ENCODE measurements around the gene CCDC85A. TPM values are rescaled to one million over a fixed set of nuclear protein-coding genes. Genes with fewer than 3 reads are reported as not detected.

Gene CCDC85A
- total and polyA plus RNA-seq, 2 of the 8 experiments (the other 6 are each of a cell fraction or from before 2014, with no cell fraction given) = 0.20 TPM; not detected in 1

- POLR2A ChIA-PET (ENCODE audit: partially characterized antibody) = no interaction called here
- Histone ChIP-seq H3K9me3 (ENCODE audit: insufficient read depth in 2 of 2, low read depth in 1 of 2, low read length in 1 of 2) (no peaks in the 10 kb centered on the region), H3K27me3 (replicated peaks in 1 of 4; ENCODE audit: control insufficient read depth in 3 of 4, extremely low read depth in 1 of 4, insufficient read depth in 3 of 4, low read length in 3 of 4) (no peaks in the 10 kb centered on the region), H2BK5ac (ENCODE audit: low read depth, low read length) (no peak overlapping the region), H3K4me2 (ENCODE audit: insufficient read depth in 1 of 2, low read depth in 2 of 2, low read length in 2 of 2) (no peak overlapping the region), H2BK20ac (ENCODE audit: low read length) (no peak overlapping the region), H2AK5ac (ENCODE audit: low read depth, low read length) (no peak overlapping the region), H3K79me1 (ENCODE audit: low read depth, low read length) (no peaks in the 10 kb centered on the region), H3K9ac (replicated peaks in 1 of 4; ENCODE audit: extremely low read depth in 1 of 4, low read depth in 3 of 4, low read length in 3 of 4) (no peak overlapping the region), H4K91ac (replicated peaks; ENCODE audit: insufficient read length, low read length) (no peak overlapping the region), H2AFZ (ENCODE audit: low read length) (no peak overlapping the region), H3K27ac (ENCODE audit: low read depth, low read length) (no peak overlapping the region), H2BK120ac (replicated peaks; ENCODE audit: low read depth, low read length) (no peak overlapping the region), H3K4me1 (replicated peaks in 1 of 4; ENCODE audit: control insufficient read depth in 3 of 4, insufficient read depth in 4 of 4, low read length in 3 of 4) (no peaks in the 10 kb centered on the region), H3K56ac (replicated peaks; ENCODE audit: insufficient read length, low read depth, low read length) (no peak overlapping the region), H3K4ac (replicated peaks; ENCODE audit: insufficient read length, low read depth, low read length) (no peak overlapping the region), H3K18ac (ENCODE audit: extremely low read depth, low read length) (no peak overlapping the region), H4K20me1 (replicated peaks in 1 of 2; ENCODE audit: control insufficient read depth in 1 of 2, insufficient read depth in 2 of 2, low read length in 2 of 2) (no peaks in the 10 kb centered on the region), H2BK15ac (ENCODE audit: low read length) (no peak overlapping the region), H3K36me3 (ENCODE audit: control insufficient read depth in 2 of 4, insufficient read depth in 4 of 4, low read length in 3 of 4) (no peaks in the 10 kb centered on the region), H3K14ac (ENCODE audit: insufficient read length) (no peak overlapping the region), H3K23ac (ENCODE audit: insufficient read length) (no peak overlapping the region), H4K5ac (ENCODE audit: insufficient read length, low read depth, low read length) (no peak overlapping the region), H4K8ac (ENCODE audit: extremely low read depth, insufficient read depth, low read length) (no peak overlapping the region), H3K4me3 (ENCODE audit: extremely low read depth in 1 of 4, insufficient read depth in 2 of 4, low read depth in 3 of 4, low read length in 4 of 4) (no peak overlapping the region), H3K23me2 (ENCODE audit: low read depth, low read length) (no peaks in the 10 kb centered on the region), H3K79me2 (ENCODE audit: control insufficient read depth in 1 of 2, insufficient read depth in 2 of 2, low read length in 2 of 2) (no peaks in the 10 kb centered on the region), H2BK12ac (ENCODE audit: low read depth, low read length) (no peak overlapping the region)
- whole genome bisulfite sequencing, 2 experiments (ENCODE audit: extremely low coverage in 1 of 2, insufficient coverage in 1 of 2, insufficient read length in 1 of 2, insufficient replicate concordance in 2 of 2, low coverage in 1 of 2, low lambda C conversion rate in 2 of 2, missing lambda C conversion rate in 1 of 2) = 50% methylated on average over 1 of the region's 1 CpG; no CpG with 5 or more reads in 1 of the 2 experiments
- CTCF ChIA-PET (ENCODE audit: partially characterized antibody) = interaction anchor here (0.6 to 1.3 kb wide), 3 partner anchors 14 to 32 kb away, joined by 3 to 6 read pairs (median 4); no protein-coding TSS in a partner anchor
- TF ChIP-seq POU5F1 (IDR thresholded peaks at IDR 0.05; ENCODE audit: low read depth, low read length) (no peak), MAFK (IDR thresholded peaks at IDR 0.05; ENCODE audit: low read depth, low read length) (no peak), SP2 (IDR thresholded peaks at IDR 0.05; ENCODE audit: low read length) (no peak), CTCF (IDR thresholded peaks at IDR 0.05; ENCODE audit: control extremely low read depth in 1 of 3, insufficient read depth in 1 of 3, low read depth in 1 of 3, low read length in 3 of 3) (peak in 2 of 3 experiments; percentile 27 to 50; a peak in 2 of 4 replicates), EGR1 (IDR thresholded peaks at IDR 0.05; ENCODE audit: borderline replicate concordance, low read depth, low read length) (no peak), RAD21 (IDR thresholded peaks at IDR 0.05 in 1 of 2, conservative IDR thresholded peaks at IDR 0.05 in 1 of 2; ENCODE audit: low read depth in 2 of 2, low read length in 2 of 2) (peak; percentile 47 to 64; a peak in 3 of 4 replicates), EP300 (IDR thresholded peaks at IDR 0.05; ENCODE audit: borderline replicate concordance in 1 of 2, low read depth in 2 of 2, low read length in 2 of 2) (no peak), POLR2A (IDR thresholded peaks at IDR 0.05; ENCODE audit: control extremely low read depth in 1 of 2, low read depth in 2 of 2, low read length in 2 of 2) (no peak)
- DNase-seq (ENCODE audit: low read depth in 1 of 2, low spot score in 2 of 2) (no peak), FAIRE-seq (no peak)
Measured at GRCh38 chr2:56217106-56217505, 33.3 kb downstream of the CCDC85A start.

All from H1 (cell line).